Endothelial cell (in vitro differentiated cells): ENCODE data around the gene ADGRG1. TPM values are rescaled to one million over a fixed set of nuclear protein-coding genes. Genes with fewer than 3 reads are reported as not detected.

ENCODE experiments used
- DNase-seq: peaks from one replicate; pipeline ENCODE4 v3.0.0; 2021; ENCODE audit warnings: low spot score
- H3K27ac Mint-ChIP-seq: one replicate; pipeline ENCODE4 v1.8.0; 2021; ENCODE audit warnings: mixed read lengths, inconsistent platforms; ENCODE audit not compliant: unreplicated experiment
- H3K27me3 Mint-ChIP-seq: one replicate; pipeline ENCODE4 v1.8.0; 2021; ENCODE audit warnings: mild to moderate bottlenecking, moderate library complexity, mixed read lengths, inconsistent platforms; ENCODE audit not compliant: unreplicated experiment
- H3K36me3 Mint-ChIP-seq: one replicate; pipeline ENCODE4 v1.8.0; 2021; ENCODE audit warnings: mild to moderate bottlenecking, low read depth, mixed read lengths, inconsistent platforms; ENCODE audit not compliant: unreplicated experiment
- H3K4me1 Mint-ChIP-seq: one replicate; pipeline ENCODE4 v1.8.0; 2021; ENCODE audit warnings: mild to moderate bottlenecking, mixed read lengths, inconsistent platforms; ENCODE audit not compliant: unreplicated experiment
- H3K4me3 Mint-ChIP-seq: one replicate; pipeline ENCODE4 v1.8.0; 2021; ENCODE audit warnings: mild to moderate bottlenecking, mixed read lengths, inconsistent platforms; ENCODE audit not compliant: unreplicated experiment
- H3K9me3 Mint-ChIP-seq: one replicate; pipeline ENCODE4 v1.8.0; 2021; ENCODE audit warnings: mixed read lengths, inconsistent platforms; ENCODE audit not compliant: unreplicated experiment
- total RNA-seq: library from RNA; stranded (reverse); fragmentation: NEBNext Ultra II Directional; extraction: Animal tissue kit (Norgen Biotek cat#: 25700); gene quantifications from one replicate; pipeline ENCODE4 v1.2.1, GENCODE V29; 2021; ENCODE audit not compliant: unreplicated experiment
- TF ChIP-seq, protein P1 (sequence below): fragments of 200-600 bp; sonication (generic); IDR thresholded peaks from one replicate; pipeline ENCODE4 v1.5.0; 2021; ENCODE audit warnings: antibody characterized with exemption; ENCODE audit not compliant: unreplicated experiment

The ADGRG1 gene
- total RNA-seq, 1 donor from 2014 or later: 2.7 TPM

DNA sequence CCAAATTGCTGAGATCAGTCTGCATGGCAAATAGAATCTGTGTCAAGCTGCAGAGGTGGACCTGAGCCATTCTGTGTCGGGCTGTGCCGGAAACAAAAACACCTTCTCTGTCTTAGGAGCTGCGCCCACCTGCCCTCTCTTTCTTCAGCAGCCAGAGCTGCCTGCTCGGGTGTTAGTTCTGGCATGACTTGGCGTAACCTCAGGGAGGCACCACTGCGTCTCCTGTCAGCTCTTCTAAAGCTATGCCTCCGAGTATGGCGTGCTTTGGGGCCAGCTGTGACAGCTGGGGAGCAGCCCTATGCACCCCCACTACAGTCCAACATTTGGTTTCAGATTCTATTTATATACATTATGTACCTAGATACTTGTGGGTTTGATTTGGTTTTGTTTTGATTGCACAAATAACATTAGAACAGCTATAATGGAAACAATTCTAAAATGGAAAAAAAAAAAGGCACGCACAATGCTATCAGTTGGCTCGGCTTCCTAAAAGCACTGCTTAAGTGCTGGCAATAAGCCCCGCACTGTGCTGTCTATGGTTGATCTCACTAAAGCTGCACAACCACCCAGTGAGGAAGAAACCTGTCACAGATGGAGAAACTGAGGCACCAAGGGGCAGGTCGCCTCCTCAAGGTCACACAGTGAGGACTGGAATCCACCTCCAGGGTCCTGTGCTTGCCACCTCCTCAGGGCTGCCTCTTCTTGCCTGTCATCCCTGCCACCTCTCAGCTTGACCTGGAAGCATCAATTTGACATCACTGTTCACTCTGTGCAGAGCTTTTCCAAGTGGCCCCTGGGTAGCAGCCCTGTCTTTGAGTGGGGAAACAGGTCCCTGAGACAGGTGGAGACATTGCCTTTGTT, 18.7 kb upstream of the ADGRG1 start:
- TF ChIP-seq, protein P1, sequence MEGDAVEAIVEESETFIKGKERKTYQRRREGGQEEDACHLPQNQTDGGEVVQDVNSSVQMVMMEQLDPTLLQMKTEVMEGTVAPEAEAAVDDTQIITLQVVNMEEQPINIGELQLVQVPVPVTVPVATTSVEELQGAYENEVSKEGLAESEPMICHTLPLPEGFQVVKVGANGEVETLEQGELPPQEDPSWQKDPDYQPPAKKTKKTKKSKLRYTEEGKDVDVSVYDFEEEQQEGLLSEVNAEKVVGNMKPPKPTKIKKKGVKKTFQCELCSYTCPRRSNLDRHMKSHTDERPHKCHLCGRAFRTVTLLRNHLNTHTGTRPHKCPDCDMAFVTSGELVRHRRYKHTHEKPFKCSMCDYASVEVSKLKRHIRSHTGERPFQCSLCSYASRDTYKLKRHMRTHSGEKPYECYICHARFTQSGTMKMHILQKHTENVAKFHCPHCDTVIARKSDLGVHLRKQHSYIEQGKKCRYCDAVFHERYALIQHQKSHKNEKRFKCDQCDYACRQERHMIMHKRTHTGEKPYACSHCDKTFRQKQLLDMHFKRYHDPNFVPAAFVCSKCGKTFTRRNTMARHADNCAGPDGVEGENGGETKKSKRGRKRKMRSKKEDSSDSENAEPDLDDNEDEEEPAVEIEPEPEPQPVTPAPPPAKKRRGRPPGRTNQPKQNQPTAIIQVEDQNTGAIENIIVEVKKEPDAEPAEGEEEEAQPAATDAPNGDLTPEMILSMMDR: no peak
- H3K36me3 Mint-ChIP-seq: no peaks in the 10 kb centered on the region
- no peak overlapping the region for H3K4me3 Mint-ChIP-seq
- DNase-seq: no peak
- no peak overlapping the region for H3K27ac Mint-ChIP-seq
- no peaks in the 10 kb centered on the region for H3K4me1 Mint-ChIP-seq
- H3K9me3 Mint-ChIP-seq: no peaks in the 10 kb centered on the region
- peaks cover 1% of the 10 kb centered on the region for H3K27me3 Mint-ChIP-seq

DNA sequence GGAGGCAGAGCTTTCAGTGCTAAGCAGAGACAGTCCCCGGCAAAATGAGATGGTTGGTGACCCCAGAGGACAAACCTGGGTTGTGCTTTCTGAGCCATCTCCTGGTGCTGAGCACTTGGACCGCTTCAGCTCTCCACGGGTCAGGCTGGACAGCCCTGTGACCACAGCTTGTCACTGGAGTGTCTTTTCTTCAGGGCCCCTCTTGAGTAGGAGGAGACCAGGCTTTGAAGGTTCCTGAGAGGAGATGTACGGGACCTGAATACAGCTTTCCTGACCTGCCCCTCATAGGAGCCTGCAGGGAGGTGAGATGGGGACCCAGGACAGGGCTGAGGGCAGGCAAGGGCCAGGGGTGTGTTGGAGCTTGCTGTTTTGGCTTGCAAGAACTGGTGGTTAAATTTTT, 17.8 kb upstream of the ADGRG1 start:
- Mint-ChIP-seq H3K4me3 (no peak overlapping the region), H3K4me1 (no peaks in the 10 kb centered on the region), H3K9me3 (no peaks in the 10 kb centered on the region), H3K27me3 (peaks cover 1% of the 10 kb centered on the region), H3K36me3 (no peaks in the 10 kb centered on the region), H3K27ac (no peak overlapping the region)
- TF ChIP-seq, protein P1: no peak
- no peak for DNase-seq

DNA sequence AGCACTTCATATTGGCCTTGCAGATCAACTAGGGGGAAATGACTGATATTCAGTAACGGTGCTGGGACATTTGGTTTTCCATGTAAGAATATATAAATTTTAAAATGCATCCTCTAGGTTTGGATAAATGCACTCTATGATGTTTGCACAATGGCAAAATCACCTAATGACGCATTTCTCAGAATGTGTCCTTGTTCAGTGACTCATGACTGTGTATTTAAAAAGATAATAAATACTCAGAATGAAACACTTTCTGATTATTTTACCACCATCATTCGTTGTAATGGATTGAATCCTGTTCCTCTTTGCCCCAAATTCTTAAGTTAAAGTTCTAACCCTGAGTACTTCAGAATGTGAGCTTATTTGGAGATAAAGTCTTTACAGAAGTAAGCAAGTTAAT, 17.2 kb upstream of the ADGRG1 start:
- no peaks in the 10 kb centered on the region for H3K4me1 Mint-ChIP-seq
- no peak for DNase-seq
- no peak overlapping the region for H3K27ac Mint-ChIP-seq
- peaks cover 1% of the 10 kb centered on the region for H3K27me3 Mint-ChIP-seq
- H3K4me3 Mint-ChIP-seq: no peak overlapping the region
- H3K36me3 Mint-ChIP-seq: no peaks in the 10 kb centered on the region
- no peaks in the 10 kb centered on the region for H3K9me3 Mint-ChIP-seq
- TF ChIP-seq, protein P1: no peak

DNA sequence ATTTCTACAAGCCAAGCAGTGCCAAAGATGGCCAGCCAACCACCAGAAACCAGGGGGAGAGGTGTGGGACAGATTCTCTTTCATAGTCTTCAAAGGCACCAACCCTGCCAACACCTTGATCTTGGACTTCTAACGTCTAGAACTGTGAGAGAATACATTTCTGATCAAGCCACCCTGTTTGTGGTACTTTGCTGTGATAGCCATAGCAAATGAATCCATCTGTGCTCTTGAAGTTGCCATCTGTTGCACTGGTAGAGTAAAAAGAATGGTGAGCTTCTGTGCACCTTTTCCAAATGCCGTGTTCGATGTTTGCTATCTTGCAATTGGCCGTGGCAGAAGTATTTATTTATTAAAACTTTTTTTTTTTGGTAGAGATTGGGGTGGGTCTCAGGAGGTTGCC, 16.7 kb upstream of the ADGRG1 start:
- Mint-ChIP-seq H3K9me3 (no peaks in the 10 kb centered on the region), H3K4me1 (no peaks in the 10 kb centered on the region), H3K36me3 (no peaks in the 10 kb centered on the region), H3K27ac (no peak overlapping the region), H3K4me3 (no peak overlapping the region), H3K27me3 (peaks cover 3% of the 10 kb centered on the region)
- no peak for DNase-seq
- TF ChIP-seq, protein P1: no peak

DNA sequence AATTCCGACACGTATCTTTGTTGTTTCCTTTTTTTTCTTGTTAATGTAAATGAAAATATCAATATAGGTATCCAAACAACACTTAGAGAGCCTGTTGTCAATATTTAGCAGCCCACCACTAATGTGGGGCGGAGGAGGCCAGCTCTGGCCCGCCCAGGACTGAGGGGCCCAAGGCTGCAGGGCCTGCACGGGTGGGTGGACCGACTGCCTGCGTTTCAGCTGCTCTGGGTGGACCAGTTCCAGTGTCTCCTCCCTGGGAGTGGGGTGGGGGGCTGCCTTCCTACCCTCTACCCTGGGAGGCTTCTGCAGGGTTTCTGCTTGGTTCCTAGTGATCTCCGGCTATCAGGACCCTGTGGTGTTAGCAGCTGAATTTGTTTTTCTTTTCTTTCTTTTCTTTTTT, 15.9 kb upstream of the ADGRG1 start:
- Mint-ChIP-seq H3K4me1 (no peaks in the 10 kb centered on the region), H3K9me3 (no peaks in the 10 kb centered on the region), H3K27me3 (peaks cover 3% of the 10 kb centered on the region), H3K27ac (no peak overlapping the region), H3K36me3 (no peaks in the 10 kb centered on the region), H3K4me3 (no peak overlapping the region)
- TF ChIP-seq, protein P1: no peak
- no peak for DNase-seq
